Stimulated activated CD4-positive, alpha-beta T cell treated with anti-CD3 and anti-CD28 coated beads, Interleukin-4, amount 100 ng/mL, for 1 hour (primary cell): ENCODE data around the gene CCNYL1.

ENCODE experiments used
- DNase-seq: peaks from one replicate; pipeline ENCODE4 v3.0.0-alpha.2; 2020

CCNYL1 gene

GRCh38 chr2:207801259-207801658 is 89.8 kb downstream of the CCNYL1 start:
- no peak for DNase-seq

- DNase-seq, result no peak
Measured at GRCh38 chr2:207802650-207803049, 91.2 kb downstream of the CCNYL1 start.
